Osteoblast (primary cell): ENCODE measurements around the gene DIAPH2. TPM values are rescaled to one million over a fixed set of nuclear protein-coding genes. Genes with fewer than 3 reads are reported as not detected.

Source experiments
- DNase-seq: peaks from one replicate; pipeline ENCODE4 v3.0.0; 2011; ENCODE audit warnings: low spot score, mixed read lengths; ENCODE audit not compliant: insufficient read length; ENCODE audit errors: missing footprints
- H2AFZ ChIP-seq: 2 replicates; pipeline ENCODE4 v1.6.0; 2011; ENCODE audit warnings: mild to moderate bottlenecking, low read length
- H3K27ac ChIP-seq: 2 replicates; pipeline ENCODE4 v1.5.1; 2011; ENCODE audit warnings: mild to moderate bottlenecking, low read depth, low read length, moderate library complexity
- H3K27me3 ChIP-seq: 2 replicates; pipeline ENCODE4 v1.6.0; 2012; ENCODE audit warnings: mild to moderate bottlenecking, control low read depth, inconsistent platforms, low read length, moderate library complexity; ENCODE audit not compliant: insufficient read depth
- H3K36me3 ChIP-seq: 2 replicates; pipeline ENCODE4 v1.5.1; 2011; ENCODE audit warnings: mild to moderate bottlenecking, low read length, control low read depth, moderate library complexity; ENCODE audit not compliant: insufficient read depth
- H3K4me1 ChIP-seq: 2 replicates; pipeline ENCODE4 v1.5.1; 2011; ENCODE audit warnings: mild to moderate bottlenecking, low read length, control low read depth, moderate library complexity; ENCODE audit not compliant: insufficient read depth
- H3K4me2 ChIP-seq: 2 replicates; pipeline ENCODE4 v1.6.0; 2011; ENCODE audit warnings: mild to moderate bottlenecking, low read length; ENCODE audit not compliant: insufficient read depth
- H3K4me3 ChIP-seq: fragments of 200-600 bp; sonication (generic); 3 replicates; pipeline ENCODE4 v1.5.1; 2012; ENCODE audit warnings: mild to moderate bottlenecking, low read length, inconsistent platforms; ENCODE audit not compliant: insufficient read depth
- H3K79me2 ChIP-seq: 2 replicates; pipeline ENCODE4 v1.6.0; 2012; ENCODE audit warnings: mild to moderate bottlenecking, low read length, control low read depth, inconsistent platforms; ENCODE audit not compliant: insufficient read depth
- H3K9me3 ChIP-seq: 2 replicates; pipeline ENCODE4 v1.5.1; 2011; ENCODE audit warnings: low read depth, low read length, control low read depth
- H4K20me1 ChIP-seq: 2 replicates; pipeline ENCODE4 v1.6.0; 2012; ENCODE audit warnings: mild to moderate bottlenecking, low read length, control low read depth; ENCODE audit not compliant: insufficient read depth
- total RNA-seq: library from RNA; depleted of rRNA; stranded (reverse); fragments of >200 nt; gene quantifications from 2 replicates; pipeline ENCODE4 v1.2.3, GENCODE V29; 2012
- TF ChIP-seq, protein P1 (sequence below): IDR thresholded peaks from 2 replicates; pipeline ENCODE4 v1.5.1; 2011; ENCODE audit warnings: mild to moderate bottlenecking, low read depth, low read length, moderate library complexity; ENCODE audit errors: extremely low read depth

DIAPH2 gene
- total RNA-seq, 1 donor = 21.0 TPM

DNA sequence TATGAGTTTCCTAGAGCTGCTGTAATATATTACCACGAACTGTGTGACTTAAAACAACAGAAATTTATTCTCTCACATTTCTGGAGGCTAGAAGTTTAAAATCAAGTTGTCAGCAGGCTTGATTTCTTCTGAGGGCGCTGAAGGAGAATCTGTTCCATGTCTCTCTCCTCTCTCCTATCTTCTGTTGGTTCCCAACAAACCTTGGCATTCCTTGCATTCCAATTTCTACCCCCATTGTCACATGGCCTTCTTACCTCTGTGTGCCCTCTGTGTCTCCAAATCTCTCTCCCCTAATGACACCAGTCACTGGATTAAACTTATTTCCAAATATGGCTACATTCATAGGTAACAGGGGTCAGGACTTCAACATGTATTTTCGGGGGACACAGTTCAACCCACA, 871.7 kb downstream of the DIAPH2 start:
- Histone ChIP-seq H4K20me1 (no peaks in the 10 kb centered on the region), H3K36me3 (no peaks in the 10 kb centered on the region), H3K4me2 (no peak overlapping the region), H3K4me3 (no peak overlapping the region), H3K27me3 (no peaks in the 10 kb centered on the region), H3K27ac (no peak overlapping the region), H3K4me1 (no peaks in the 10 kb centered on the region), H3K9me3 (no peaks in the 10 kb centered on the region), H2AFZ (no peak overlapping the region), H3K79me2 (no peaks in the 10 kb centered on the region)
- no peak for DNase-seq
- TF ChIP-seq, protein P1, sequence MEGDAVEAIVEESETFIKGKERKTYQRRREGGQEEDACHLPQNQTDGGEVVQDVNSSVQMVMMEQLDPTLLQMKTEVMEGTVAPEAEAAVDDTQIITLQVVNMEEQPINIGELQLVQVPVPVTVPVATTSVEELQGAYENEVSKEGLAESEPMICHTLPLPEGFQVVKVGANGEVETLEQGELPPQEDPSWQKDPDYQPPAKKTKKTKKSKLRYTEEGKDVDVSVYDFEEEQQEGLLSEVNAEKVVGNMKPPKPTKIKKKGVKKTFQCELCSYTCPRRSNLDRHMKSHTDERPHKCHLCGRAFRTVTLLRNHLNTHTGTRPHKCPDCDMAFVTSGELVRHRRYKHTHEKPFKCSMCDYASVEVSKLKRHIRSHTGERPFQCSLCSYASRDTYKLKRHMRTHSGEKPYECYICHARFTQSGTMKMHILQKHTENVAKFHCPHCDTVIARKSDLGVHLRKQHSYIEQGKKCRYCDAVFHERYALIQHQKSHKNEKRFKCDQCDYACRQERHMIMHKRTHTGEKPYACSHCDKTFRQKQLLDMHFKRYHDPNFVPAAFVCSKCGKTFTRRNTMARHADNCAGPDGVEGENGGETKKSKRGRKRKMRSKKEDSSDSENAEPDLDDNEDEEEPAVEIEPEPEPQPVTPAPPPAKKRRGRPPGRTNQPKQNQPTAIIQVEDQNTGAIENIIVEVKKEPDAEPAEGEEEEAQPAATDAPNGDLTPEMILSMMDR = no peak

GRCh38 chrX:97563531-97564133, 879.0 kb downstream of the DIAPH2 start:
- H2AFZ ChIP-seq = peak overlapping the region; percentile 86
- no peaks in the 10 kb centered on the region for H3K79me2 ChIP-seq
- peak overlapping the region; percentile 63 for H3K4me3 ChIP-seq
- no peak for DNase-seq
- peak overlapping the region; percentile 56 for H3K27ac ChIP-seq
- TF ChIP-seq, protein P1 = no peak
- H3K27me3 ChIP-seq = no peaks in the 10 kb centered on the region
- H3K4me2 ChIP-seq = peak overlapping the region; percentile 88
- peaks cover 13% of the 10 kb centered on the region for H3K4me1 ChIP-seq
- no peaks in the 10 kb centered on the region for H3K9me3 ChIP-seq
- no peaks in the 10 kb centered on the region for H3K36me3 ChIP-seq
- H4K20me1 ChIP-seq = no peaks in the 10 kb centered on the region

DNA sequence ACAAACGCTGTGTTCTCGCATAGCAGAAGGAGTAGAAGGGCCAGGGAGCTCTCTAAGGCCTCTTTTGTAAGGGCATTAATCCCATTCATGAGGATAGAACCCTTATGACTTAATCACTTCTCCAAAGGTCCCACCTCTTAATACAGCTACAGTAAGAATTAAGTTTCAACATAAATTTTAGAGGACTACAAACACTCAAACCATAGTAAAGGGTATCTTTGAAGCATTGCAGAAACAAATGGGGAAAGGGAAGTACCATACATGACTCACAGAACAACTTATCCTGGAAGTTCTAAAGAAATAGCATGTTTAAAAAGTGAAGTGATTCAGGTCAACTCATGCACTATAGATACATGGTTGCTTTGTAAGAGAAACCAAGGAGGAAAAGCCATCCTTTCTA, 879.9 kb downstream of the DIAPH2 start:
- DNase-seq = peak; percentile 13
- Histone ChIP-seq H3K27ac (no peak overlapping the region), H3K4me1 (peaks cover 13% of the 10 kb centered on the region), H3K27me3 (no peaks in the 10 kb centered on the region), H3K4me3 (no peak overlapping the region), H2AFZ (peak overlapping the region; percentile 86), H3K4me2 (no peak overlapping the region), H3K79me2 (no peaks in the 10 kb centered on the region), H3K9me3 (no peaks in the 10 kb centered on the region), H4K20me1 (no peaks in the 10 kb centered on the region), H3K36me3 (no peaks in the 10 kb centered on the region)
- TF ChIP-seq, protein P1 = no peak

DNA sequence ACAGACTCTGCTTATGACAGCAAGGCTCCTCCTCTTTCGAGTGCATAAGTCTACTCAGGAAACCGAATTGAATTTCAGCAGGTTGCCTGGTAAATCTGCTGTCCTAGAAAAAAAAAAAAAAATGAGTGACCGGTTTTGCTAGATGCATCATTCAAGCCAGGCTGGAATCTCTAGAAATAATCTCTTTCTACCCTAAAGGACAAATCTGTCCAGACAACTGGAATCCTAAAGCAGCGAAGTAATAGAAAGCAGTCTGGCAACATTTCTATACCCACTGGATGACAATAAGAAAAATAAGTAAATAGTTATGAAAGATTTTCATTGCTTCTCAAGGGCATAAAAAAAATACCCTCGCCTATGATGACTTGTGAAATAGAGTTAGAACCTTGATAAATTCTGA, 902.5 kb downstream of the DIAPH2 start:
- DNase-seq = no peak
- TF ChIP-seq, protein P1 = no peak
- H3K79me2 ChIP-seq = no peaks in the 10 kb centered on the region
- H3K4me3 ChIP-seq = no peak overlapping the region
- H2AFZ ChIP-seq = no peak overlapping the region
- H3K9me3 ChIP-seq = no peaks in the 10 kb centered on the region
- no peaks in the 10 kb centered on the region for H3K4me1 ChIP-seq
- no peak overlapping the region for H3K27ac ChIP-seq
- no peaks in the 10 kb centered on the region for H4K20me1 ChIP-seq
- H3K36me3 ChIP-seq = no peaks in the 10 kb centered on the region
- no peaks in the 10 kb centered on the region for H3K27me3 ChIP-seq
- no peak overlapping the region for H3K4me2 ChIP-seq
